Purkinje cell (primary cell): Measurements from ENCODE around the gene ANP32B. TPM values are rescaled to one million over a fixed set of nuclear protein-coding genes. Genes with fewer than 3 reads are reported as not detected.

Experiments used
- polyA plus RNA-seq: library from polyadenylated mRNA; unstranded; fragments of >200 nt; fragmentation: Nextera tagmentation; gene quantifications from 2 replicates; pipeline ENCODE4 v1.2.1, GENCODE V29; 2014

Gene ANP32B
- polyA plus RNA-seq, result 13.6 and 20.2 TPM in 2 replicates

DNA sequence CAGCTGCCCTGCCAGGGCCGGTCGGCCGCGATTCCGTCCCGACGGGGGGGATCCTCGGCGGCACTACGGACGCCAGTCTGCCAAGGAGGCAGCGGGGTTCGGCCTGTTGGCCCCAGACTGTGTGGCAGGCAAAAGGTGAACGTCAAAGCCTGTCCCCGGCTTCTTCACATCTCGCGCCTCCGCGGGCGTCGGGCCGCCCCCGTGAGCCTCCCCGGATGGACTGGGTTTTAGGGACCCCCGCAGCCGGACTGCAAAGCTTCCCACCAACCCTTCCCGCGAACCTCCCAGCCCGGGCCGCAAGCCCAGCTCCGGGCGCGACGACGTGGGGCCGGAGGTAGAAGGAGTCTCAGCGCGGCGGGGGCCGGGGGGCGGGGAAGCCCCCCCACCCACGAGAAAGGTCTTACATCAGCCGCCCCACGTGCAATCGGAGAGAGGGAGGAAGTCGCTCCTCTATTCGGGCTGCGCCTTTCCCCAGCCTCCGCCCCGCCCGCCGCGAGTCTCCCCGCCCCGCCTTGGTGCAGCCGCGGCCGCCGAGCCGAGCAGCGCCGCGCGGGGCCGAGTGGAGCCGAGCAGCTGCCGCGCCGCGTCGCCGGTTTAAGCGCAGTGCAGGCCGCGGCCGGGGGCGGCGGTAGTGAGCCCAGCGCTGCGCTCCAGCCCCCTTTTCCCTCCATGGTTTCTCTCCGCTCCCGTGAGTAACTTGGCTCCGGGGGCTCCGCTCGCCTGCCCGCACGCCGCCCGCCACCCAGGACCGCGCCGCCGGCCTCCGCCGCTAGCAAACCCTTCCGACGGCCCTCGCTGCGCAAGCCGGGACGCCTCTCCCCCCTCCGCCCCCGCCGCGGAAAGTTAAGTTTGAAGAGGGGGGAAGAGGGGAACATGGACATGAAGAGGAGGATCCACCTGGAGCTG is at the start of gene ANP32B:
Gene ANP32B (plus strand): TSS at position 659 of the 906 bp plus-strand sequence. CDS start 215 bp downstream, at position 874.

DNA sequence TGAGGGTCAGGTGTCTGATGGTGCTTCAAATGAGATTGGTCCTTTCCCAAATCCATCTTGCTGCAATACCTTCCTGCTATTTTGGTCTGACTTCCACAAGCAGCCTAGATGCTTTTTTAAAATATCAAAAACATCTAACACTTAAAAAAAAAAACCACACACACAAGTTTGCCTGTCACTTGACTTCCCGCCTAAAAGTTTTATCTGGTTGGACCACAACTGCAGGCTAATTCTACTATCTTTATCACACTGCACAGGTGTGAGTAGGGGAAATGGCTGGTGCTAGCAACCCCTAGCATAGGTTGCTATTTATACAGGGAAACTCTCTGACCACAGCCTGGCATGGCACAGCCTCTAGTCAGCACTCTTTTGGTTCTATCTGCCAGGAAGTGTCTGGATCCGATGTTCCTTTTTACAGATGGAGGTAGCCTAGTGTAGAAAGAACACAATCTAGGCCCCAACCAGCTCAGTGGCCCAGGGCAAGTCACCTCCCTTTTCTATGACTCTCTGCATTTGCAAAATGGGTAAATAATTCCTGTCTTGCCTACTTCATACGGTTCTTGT is 45.0 kb upstream of the ANP32B start, which contains the start of gene HEMGN:
Gene HEMGN (minus strand): TSS at position 92 of the 564 bp plus-strand sequence. CDS start 36 bp downstream, at position 56.

DNA sequence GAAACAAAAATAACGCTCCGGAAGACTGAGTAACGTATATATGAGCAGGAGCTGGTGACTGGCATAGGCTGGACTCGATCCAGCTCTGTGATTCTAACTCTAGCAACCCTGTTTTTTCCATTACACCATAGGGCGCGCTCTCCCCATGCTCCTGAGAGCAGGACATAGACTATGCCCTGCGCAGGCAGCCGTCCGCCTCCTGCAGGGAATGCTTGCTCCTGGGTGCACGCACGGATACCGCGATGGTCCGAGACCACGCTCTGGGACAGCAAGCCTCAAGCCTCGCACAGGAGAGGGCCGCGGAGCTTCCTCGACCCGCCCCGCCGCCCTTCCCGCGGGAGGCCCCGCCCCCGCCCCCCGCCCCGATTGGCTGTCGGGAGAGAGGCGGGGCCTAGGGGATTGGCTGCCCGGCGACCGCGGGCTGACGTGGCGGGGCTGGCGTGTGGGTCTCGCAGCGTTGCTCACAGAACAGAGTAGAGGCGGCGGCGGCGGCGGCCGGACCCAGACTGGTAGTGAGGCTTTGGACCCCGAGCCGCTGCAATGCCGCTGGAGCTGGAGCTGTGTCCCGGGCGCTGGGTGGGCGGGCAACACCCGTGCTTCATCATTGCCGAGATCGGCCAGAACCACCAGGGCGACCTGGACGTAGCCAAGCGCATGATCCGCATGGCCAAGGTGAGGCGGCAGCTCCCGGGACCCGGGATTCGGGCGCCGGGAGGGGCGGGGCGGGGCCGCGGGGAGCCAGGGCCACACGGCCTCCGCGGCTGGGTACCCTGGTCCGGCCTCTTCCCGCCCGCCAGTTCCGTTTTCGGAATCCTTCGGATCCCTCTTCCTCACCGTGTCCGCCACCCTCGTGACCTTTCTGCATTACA is 73.4 kb downstream of the ANP32B start, which contains the start of gene NANS:
Gene NANS (plus strand): TSS at position 464 of the 869 bp plus-strand sequence. CDS start 77 bp downstream, at position 541.

Other genes starting within 250 kb of the ANP32B start
- not detected in 2 replicates for gene FOXE1, start 130.1 kb upstream of the ANP32B start, polyA plus RNA-seq
- gene TRMO, start 60.8 kb upstream of the ANP32B start, polyA plus RNA-seq, result 6.6 and 10.4 TPM in 2 replicates
- gene HEMGN, start 45.2 kb upstream of the ANP32B start, polyA plus RNA-seq, result not detected in 2 replicates
- 24.8 and 26.4 TPM in 2 replicates for gene NANS, start 73.4 kb downstream of the ANP32B start, polyA plus RNA-seq
- 0.29 and 0.32 TPM in 2 replicates for gene TRIM14, start 135.9 kb downstream of the ANP32B start, polyA plus RNA-seq
- gene CORO2A, start 209.3 kb downstream of the ANP32B start, polyA plus RNA-seq, result 0.55 TPM in 1 of 2 replicates, not detected in the other